Left ventricle myocardium inferior (tissue), 1 donor: ENCODE measurements around the gene UACA. TPM values are rescaled to one million over a fixed set of nuclear protein-coding genes. Genes with fewer than 3 reads are reported as not detected.

Experiments
- DNase-seq: peaks from one replicate; pipeline ENCODE4 v3.0.0-alpha.2; 2020
- H3K27ac ChIP-seq: fragments of 200-600 bp; replicated peaks from 2 replicates; pipeline ENCODE4 v1.8.0; 2021
- H3K27me3 ChIP-seq: fragments of 200-600 bp; 2 replicates; pipeline ENCODE4 v1.8.0; 2021; ENCODE audit warnings: low read depth
- H3K36me3 ChIP-seq: fragments of 200-600 bp; 2 replicates; pipeline ENCODE4 v1.8.0; 2021
- H3K4me1 ChIP-seq: fragments of 200-600 bp; 2 replicates; pipeline ENCODE4 v1.8.0; 2021
- H3K4me3 ChIP-seq: fragments of 200-600 bp; 2 replicates; pipeline ENCODE4 v1.8.0; 2021; ENCODE audit warnings: mild to moderate bottlenecking, moderate library complexity
- H3K9me3 ChIP-seq: fragments of 200-600 bp; replicated peaks from 2 replicates; pipeline ENCODE4 v1.8.0; 2021
- CTCF ChIP-seq: fragments of 200-600 bp; IDR thresholded peaks from 2 replicates; pipeline ENCODE4 v1.8.0; 2021; ENCODE audit warnings: antibody characterized with exemption, mild to moderate bottlenecking, borderline replicate concordance
- intact Hi-C: fragments of 100-400 bp; cut with micrococcal nuclease; formaldehyde crosslinking; loops from one replicate; pipeline ENCODE4 v1.11.0; 2022
- total RNA-seq: library from RNA; stranded (reverse); fragmentation: NEBNext Ultra II Directional; extraction: Animal tissue kit (Norgen Biotek cat#: 25700); gene quantifications from one replicate; pipeline ENCODE4 v1.2.1, GENCODE V29; 2021
- donor health status: DM: no; HTN: yes; CAD: no; lungs with severe emphysema.

Gene UACA
- total RNA-seq, 1 donor from 2014 or later: 33.7 TPM

- Histone ChIP-seq H3K4me3 (no peak overlapping the region), H3K36me3 (no peaks in the 10 kb centered on the region), H3K27ac (no peak overlapping the region), H3K27me3 (no peaks in the 10 kb centered on the region), H3K4me1 (peaks cover 4% of the 10 kb centered on the region), H3K9me3 (no peaks in the 10 kb centered on the region)
- DNase-seq: no peak
- intact Hi-C loops: no loop called here
- no peak for TF ChIP-seq CTCF
Measured at GRCh38 chr15:70633103-70633831, 130.1 kb downstream of the UACA start.

GRCh38 chr15:70632491-70633102 is 130.8 kb downstream of the UACA start:
- Histone ChIP-seq H3K27ac (no peak overlapping the region), H3K9me3 (no peaks in the 10 kb centered on the region), H3K4me1 (peaks cover 4% of the 10 kb centered on the region), H3K27me3 (no peaks in the 10 kb centered on the region), H3K36me3 (no peaks in the 10 kb centered on the region), H3K4me3 (no peak overlapping the region)
- DNase-seq: no peak
- no peak for TF ChIP-seq CTCF
- intact Hi-C loops: no loop called here

GRCh38 chr15:70632079-70632478 is 131.3 kb downstream of the UACA start:
- intact Hi-C loops: no loop called here
- Histone ChIP-seq H3K36me3 (no peaks in the 10 kb centered on the region), H3K9me3 (no peaks in the 10 kb centered on the region), H3K27me3 (no peaks in the 10 kb centered on the region), H3K4me1 (peaks cover 4% of the 10 kb centered on the region), H3K27ac (no peak overlapping the region), H3K4me3 (no peak overlapping the region)
- DNase-seq: no peak
- TF ChIP-seq CTCF: no peak

- no peaks in the 10 kb centered on the region for H3K27me3 ChIP-seq
- no peak overlapping the region for H3K4me3 ChIP-seq
- intact Hi-C loops: no loop called here
- H3K27ac ChIP-seq: no peak overlapping the region
- peaks cover 4% of the 10 kb centered on the region for H3K4me1 ChIP-seq
- no peaks in the 10 kb centered on the region for H3K36me3 ChIP-seq
- no peaks in the 10 kb centered on the region for H3K9me3 ChIP-seq
- DNase-seq: no peak
- TF ChIP-seq CTCF: no peak
Measured at GRCh38 chr15:70629735-70630273, 133.6 kb downstream of the UACA start.

GRCh38 chr15:70628549-70628896 is 134.8 kb downstream of the UACA start:
- Histone ChIP-seq H3K36me3 (no peaks in the 10 kb centered on the region), H3K4me3 (no peak overlapping the region), H3K27me3 (no peaks in the 10 kb centered on the region), H3K9me3 (peaks cover 7% of the 10 kb centered on the region), H3K4me1 (peaks cover 3% of the 10 kb centered on the region), H3K27ac (no peak overlapping the region)
- no peak for TF ChIP-seq CTCF
- no peak for DNase-seq
- intact Hi-C loops: no loop called here
